H1 (cell line): ENCODE measurements around the gene DCPS. TPM values are rescaled to one million over a fixed set of nuclear protein-coding genes. Genes with fewer than 3 reads are reported as not detected.

Experiments
- CTCF ChIA-PET: fragments of 300-600 bp; sonication (Branson Sonifier 250); formaldehyde crosslinking; loops from one replicate; lab custom pipeline; 2021; ENCODE audit not compliant: partially characterized antibody; lab: Charles Lee
- POLR2A ChIA-PET: fragments of 300-600 bp; sonication (Branson Sonifier 250); formaldehyde crosslinking; loops from one replicate; lab custom pipeline; 2021; ENCODE audit warnings: inconsistent platforms; ENCODE audit not compliant: partially characterized antibody; lab: Charles Lee
- DNase-seq, 2 experiments: peaks; one replicate each; pipeline versions ENCODE4 v3.0.0 to v3.0.0-alpha.2; 2010 to 2022; ENCODE audit warnings: low spot score in 2 of 2, low read depth in 1 of 2, mixed read lengths in 1 of 2
- FAIRE-seq: peaks from 2 replicates; lab custom pipeline; 2011; peaks lifted over from hg19 to GRCh38; lab: Jason Lieb, UNC
- H2AFZ ChIP-seq: 2 replicates; pipeline ENCODE4 v1.8.1; 2012; ENCODE audit warnings: low read length, inconsistent platforms
- H2AK5ac ChIP-seq: 2 replicates; pipeline ENCODE4 v1.6.1; 2013; ENCODE audit warnings: low read depth, low read length
- H2BK120ac ChIP-seq: replicated peaks from 2 replicates; pipeline ENCODE3; 2013; ENCODE audit warnings: low read depth, low read length, inconsistent platforms
- H2BK12ac ChIP-seq: 2 replicates; pipeline ENCODE4 v1.6.1; 2013; ENCODE audit warnings: low read depth, low read length
- H2BK15ac ChIP-seq: 2 replicates; pipeline ENCODE4 v1.6.1; 2013; ENCODE audit warnings: low read length
- H2BK20ac ChIP-seq: 2 replicates; pipeline ENCODE4 v1.6.1; 2013; ENCODE audit warnings: low read length
- H2BK5ac ChIP-seq: 2 replicates; pipeline ENCODE4 v1.6.1; 2013; ENCODE audit warnings: low read depth, low read length
- H3K14ac ChIP-seq: 2 replicates; pipeline ENCODE4 v1.6.1; 2013; ENCODE audit warnings: inconsistent platforms; ENCODE audit not compliant: insufficient read length
- H3K18ac ChIP-seq: 2 replicates; pipeline ENCODE4 v1.6.1; 2013; ENCODE audit warnings: low read length; ENCODE audit errors: extremely low read depth
- H3K23ac ChIP-seq: 2 replicates; pipeline ENCODE4 v1.6.1; 2013; ENCODE audit warnings: inconsistent platforms; ENCODE audit not compliant: insufficient read length
- H3K23me2 ChIP-seq: 2 replicates; pipeline ENCODE4 v1.6.1; 2013; ENCODE audit warnings: low read depth, low read length
- H3K27ac ChIP-seq: 2 replicates; pipeline ENCODE4 v1.6.1; 2011; ENCODE audit warnings: low read depth, low read length, inconsistent platforms
- H3K27me3 ChIP-seq, 4 experiments: replicated peaks in 1 of 4; 1 replicate in 1 of 4; 2 replicates in 3 of 4; pipeline versions ENCODE4 v1.6.1 to v1.8.1; 2011 to 2013; ENCODE audit warnings: low read length in 3 of 4, mild to moderate bottlenecking in 3 of 4, inconsistent platforms in 2 of 4, mixed read lengths in 2 of 4, moderate library complexity in 1 of 4; ENCODE audit not compliant: control insufficient read depth in 3 of 4, insufficient read depth in 3 of 4; ENCODE audit errors: extremely low read depth in 1 of 4
- H3K36me3 ChIP-seq, 4 experiments: 2 replicates each; pipeline versions ENCODE4 v1.6.1 to v1.8.1; 2011 to 2013; ENCODE audit warnings: mild to moderate bottlenecking in 4 of 4, low read length in 3 of 4, moderate library complexity in 2 of 4, control low read depth in 1 of 4, inconsistent platforms in 1 of 4; ENCODE audit not compliant: insufficient read depth in 4 of 4, control insufficient read depth in 2 of 4
- H3K4ac ChIP-seq: replicated peaks from 2 replicates; pipeline ENCODE3; 2013; ENCODE audit warnings: low read length, low read depth, mixed read lengths, inconsistent platforms; ENCODE audit not compliant: insufficient read length
- H3K4me1 ChIP-seq, 4 experiments: replicated peaks in 1 of 4; 1 replicate in 1 of 4; 2 replicates in 3 of 4; pipeline versions ENCODE4 v1.6.1 to v1.8.1; 2011 to 2013; ENCODE audit warnings: low read length in 3 of 4, inconsistent platforms in 2 of 4, mixed read lengths in 1 of 4; ENCODE audit not compliant: insufficient read depth in 4 of 4, control insufficient read depth in 3 of 4
- H3K4me2 ChIP-seq, 2 experiments: 2 replicates each; pipeline versions ENCODE4 v1.6.1 to v1.8.1; 2011 to 2013; ENCODE audit warnings: low read depth in 2 of 2, low read length in 2 of 2, control low read depth in 1 of 2, inconsistent platforms in 1 of 2, mild to moderate bottlenecking in 1 of 2; ENCODE audit not compliant: insufficient read depth in 1 of 2
- H3K4me3 ChIP-seq, 4 experiments: fragments of 200-600, 300-600 bp in 1 of 4; sonication (generic), shearing (Covaris generic), sonication (Bioruptor Twin) in 1 of 4; 2 replicates each; pipeline versions ENCODE4 v1.5.1 to v1.8.1; 2011 to 2016; ENCODE audit warnings: low read length in 4 of 4, low read depth in 3 of 4, control low read depth in 2 of 4, inconsistent platforms in 2 of 4, mild to moderate bottlenecking in 2 of 4, mixed read lengths in 1 of 4, moderate library complexity in 1 of 4; ENCODE audit not compliant: insufficient read depth in 2 of 4; ENCODE audit errors: extremely low read depth in 1 of 4
- H3K56ac ChIP-seq: replicated peaks from 2 replicates; pipeline ENCODE3; 2013; ENCODE audit warnings: low read depth, mild to moderate bottlenecking, mixed read lengths, low read length, inconsistent platforms; ENCODE audit not compliant: insufficient read length
- H3K79me1 ChIP-seq: 2 replicates; pipeline ENCODE4 v1.6.1; 2013; ENCODE audit warnings: low read depth, low read length, control low read depth
- H3K79me2 ChIP-seq, 2 experiments: 2 replicates each; pipeline versions ENCODE4 v1.6.1 to v1.8.1; 2012 to 2013; ENCODE audit warnings: low read length in 2 of 2, mild to moderate bottlenecking in 2 of 2, inconsistent platforms in 1 of 2; ENCODE audit not compliant: insufficient read depth in 2 of 2, control insufficient read depth in 1 of 2
- H3K9ac ChIP-seq, 4 experiments: replicated peaks in 1 of 4; 1 replicate in 1 of 4; 2 replicates in 3 of 4; pipeline versions ENCODE4 v1.6.1 to v1.8.1; 2011 to 2013; ENCODE audit warnings: low read depth in 3 of 4, low read length in 3 of 4, control low read depth in 2 of 4, mild to moderate bottlenecking in 2 of 4, moderate library complexity in 2 of 4, inconsistent platforms in 1 of 4; ENCODE audit errors: extremely low read depth in 1 of 4
- H3K9me3 ChIP-seq, 2 experiments: 2 replicates each; pipeline versions ENCODE4 v1.6.1 to v1.8.1; 2012 to 2013; ENCODE audit warnings: mild to moderate bottlenecking in 2 of 2, moderate library complexity in 2 of 2, control low read depth in 1 of 2, inconsistent platforms in 1 of 2, low read depth in 1 of 2, low read length in 1 of 2, mixed read lengths in 1 of 2; ENCODE audit not compliant: insufficient read depth in 2 of 2
- H4K20me1 ChIP-seq, 2 experiments: replicated peaks in 1 of 2; 2 replicates each; pipeline versions ENCODE3 to v1.8.1; 2011 to 2013; ENCODE audit warnings: inconsistent platforms in 2 of 2, low read length in 2 of 2, mild to moderate bottlenecking in 1 of 2; ENCODE audit not compliant: insufficient read depth in 2 of 2, control insufficient read depth in 1 of 2
- H4K5ac ChIP-seq: 2 replicates; pipeline ENCODE4 v1.6.1; 2013; ENCODE audit warnings: low read length, low read depth, mixed read lengths, inconsistent platforms; ENCODE audit not compliant: insufficient read length
- H4K8ac ChIP-seq: 2 replicates; pipeline ENCODE4 v1.8.0; 2013; ENCODE audit warnings: mild to moderate bottlenecking, moderate library complexity, low read length, inconsistent platforms; ENCODE audit not compliant: insufficient read depth; ENCODE audit errors: extremely low read depth
- H4K91ac ChIP-seq: replicated peaks from 2 replicates; pipeline ENCODE3; 2013; ENCODE audit warnings: low read length, mixed read lengths, inconsistent platforms; ENCODE audit not compliant: insufficient read length
- CHD1 ChIP-seq: IDR thresholded peaks from 2 replicates; pipeline ENCODE4 v1.6.1; 2012; ENCODE audit warnings: low read depth, low read length, improper control_type of control experiment
- CREB1 ChIP-seq: IDR thresholded peaks from 2 replicates; pipeline ENCODE4 v1.6.1; 2012; ENCODE audit warnings: inconsistent platforms
- CTBP2 ChIP-seq: IDR thresholded peaks from 2 replicates; pipeline ENCODE4 v1.7.0; 2011; ENCODE audit warnings: borderline replicate concordance, mild to moderate bottlenecking, moderate library complexity, mixed read lengths, low read length; ENCODE audit not compliant: insufficient read depth, insufficient read length
- EZH2 ChIP-seq: fragments of 200-600 bp; sonication (generic); IDR thresholded peaks from 2 replicates; pipeline ENCODE4 v1.7.1; 2012; ENCODE audit warnings: low read depth, mild to moderate bottlenecking, moderate library complexity, low read length, inconsistent platforms; ENCODE audit not compliant: severe bottlenecking
- MAFK ChIP-seq: IDR thresholded peaks from 2 replicates; pipeline ENCODE4 v1.6.1; 2012; ENCODE audit warnings: low read depth, mild to moderate bottlenecking, improper control_type of control experiment, low read length
- SRF ChIP-seq: IDR thresholded peaks from 2 replicates; pipeline ENCODE4 v1.6.1; 2011; ENCODE audit warnings: mild to moderate bottlenecking, low read depth, low read length, moderate library complexity
- WGBS, 2 experiments: shearing (Covaris generic) in 1 of 2; methylation state at CpG; one replicate each; pipeline versions ENCODE4 v1.1.6 to v1.1.7; 2013 to 2015; ENCODE audit warnings: low lambda C conversion rate in 2 of 2, mixed read lengths in 2 of 2, inconsistent platforms in 1 of 2, low coverage in 1 of 2, missing lambda C conversion rate in 1 of 2; ENCODE audit not compliant: insufficient replicate concordance in 2 of 2, insufficient coverage in 1 of 2, insufficient read length in 1 of 2; ENCODE audit errors: extremely low coverage in 1 of 2, missing lambda C conversion rate in 1 of 2; 5-methylcytosine and 5-hydroxymethylcytosine counted together
- polyA plus RNA-seq, 7 experiments: library from polyadenylated mRNA; depleted of rRNA in 3 of 7; stranded (reverse) in 5 of 7; unstranded in 2 of 7; fragments of >200 nt in 5 of 7; fragments of 200-250 nt in 2 of 7; gene quantifications; 1 replicate in 5 of 7; 2 replicates in 1 of 7; 4 replicates in 1 of 7; pipeline versions ENCODE4 v1.2.1 to v1.2.3, GENCODE V29; 2011 to 2013; ENCODE audit warnings: missing spikeins in 2 of 7, mixed read lengths in 2 of 7
- total RNA-seq: library from RNA; stranded (reverse); fragmentation: NEBNext Ultra II Directional; extraction: Animal tissue kit (Norgen Biotek cat#: 25700); gene quantifications from 2 replicates; pipeline ENCODE4 v1.2.1, GENCODE V29; 2021

The DCPS gene
- total and polyA plus RNA-seq, 2 of the 8 experiments (the other 6 are each of a cell fraction or from before 2014, with no cell fraction given) = 24.6 to 55.2 TPM

- ChIA-PET CTCF (no interaction called here), POLR2A (interaction anchor here (1.3 to 1.6 kb wide), 3 partner anchors 9 to 90 kb away, joined by 3 to 10 read pairs (median 4); partner anchors contain the start of genes FOXRED1 and SRPRA)
- H4K5ac ChIP-seq = no peak overlapping the region
- H3K4me3 ChIP-seq = no peak overlapping the region
- no peak for DNase-seq
- H2AK5ac ChIP-seq = no peak overlapping the region
- H4K91ac ChIP-seq = no peak overlapping the region
- no peak for FAIRE-seq
- H4K8ac ChIP-seq = no peak overlapping the region; the same call in 1 of the 2 replicates
- H3K4ac ChIP-seq = no peak overlapping the region
- H3K23ac ChIP-seq = no peak overlapping the region
- peaks cover 4% of the 10 kb centered on the region for H3K79me1 ChIP-seq
- H3K79me2 ChIP-seq = no peaks in the 10 kb centered on the region
- H3K56ac ChIP-seq = no peak overlapping the region
- no peak overlapping the region for H2BK12ac ChIP-seq
- H2BK15ac ChIP-seq = no peak overlapping the region
- H4K20me1 ChIP-seq = peaks cover 2 to 8% of the 10 kb centered on the region in 2 experiments
- no peak overlapping the region for H3K14ac ChIP-seq
- no peak overlapping the region for H3K18ac ChIP-seq
- peaks cover 0 to 5% (median 0%) of the 10 kb centered on the region in 4 experiments; a peak in 3 of 7 replicates for H3K27me3 ChIP-seq
- peaks cover 5% of the 10 kb centered on the region; the same call in 1 of the 2 replicates for H3K23me2 ChIP-seq
- no peak overlapping the region for H3K4me2 ChIP-seq
- peaks cover 17 to 46% (median 28%) of the 10 kb centered on the region in 4 experiments; a peak in 7 of 8 replicates for H3K36me3 ChIP-seq
- no peak overlapping the region for H3K9ac ChIP-seq
- H2BK20ac ChIP-seq = no peak overlapping the region
- H3K9me3 ChIP-seq = no peaks in the 10 kb centered on the region; a peak in 1 of 4 replicates
- peaks cover 0 to 6% (median 2%) of the 10 kb centered on the region in 4 experiments; a peak in 4 of 7 replicates for H3K4me1 ChIP-seq
- H2AFZ ChIP-seq = no peak overlapping the region
- TF ChIP-seq CREB1 = no peak
- no peak for TF ChIP-seq CTBP2
- no peak for TF ChIP-seq SRF
- no peak for TF ChIP-seq EZH2
- TF ChIP-seq CHD1 = no peak
- no peak for TF ChIP-seq MAFK
- TF ChIP-seq, all 59 proteins: peak for 0
- 0 out of 2 replicates have a peak overlapping the region, but pooled peaks have one; percentile 5 for H2BK5ac ChIP-seq
- no peak overlapping the region for H3K27ac ChIP-seq
- H2BK120ac ChIP-seq = no peak overlapping the region
- 100% methylated on average over 4 of the region's 4 CpGs; no CpG with 5 or more reads in 1 of the 2 experiments for WGBS, 2 experiments
These were observed 26.1 kb upstream of the DCPS start for GRCh38 chr11:126277780-126278179.
